KMS-11 (cell line): ENCODE data around the gene RNF214.

Source experiments
- H2AFZ ChIP-seq: fragments of 200-600 bp; sonication (generic); 2 replicates; pipeline ENCODE4 v1.6.1; 2016; ENCODE audit warnings: antibody characterized with exemption, mixed run types, low read depth
- H3K27ac ChIP-seq: fragments of 200-600 bp; sonication (generic); 2 replicates; pipeline ENCODE4 v1.6.1; 2016; ENCODE audit warnings: mild to moderate bottlenecking, mixed run types
- H3K27me3 ChIP-seq: fragments of 200-600 bp; sonication (generic); 2 replicates; pipeline ENCODE4 v1.6.1; 2017; ENCODE audit warnings: mild to moderate bottlenecking, low read depth, mixed run types, moderate library complexity; ENCODE audit not compliant: insufficient read depth
- H3K36me3 ChIP-seq: fragments of 200-600 bp; sonication (generic); 2 replicates; pipeline ENCODE4 v1.6.1; 2017; ENCODE audit warnings: mild to moderate bottlenecking, mixed run types; ENCODE audit not compliant: insufficient read depth
- H3K4me1 ChIP-seq: fragments of 200-600 bp; sonication (generic); 2 replicates; pipeline ENCODE4 v1.6.1; 2016; ENCODE audit warnings: mild to moderate bottlenecking, low read depth, mixed run types; ENCODE audit not compliant: poor library complexity, severe bottlenecking
- H3K4me2 ChIP-seq: fragments of 200-600 bp; sonication (generic); 2 replicates; pipeline ENCODE4 v1.7.0; 2016; ENCODE audit warnings: mild to moderate bottlenecking, mixed run types
- H3K4me3 ChIP-seq: fragments of 200-600 bp; sonication (generic); IDR thresholded peaks from 2 replicates; pipeline ENCODE4 v1.6.1; 2017; ENCODE audit warnings: low read depth, low read length, mixed read lengths; ENCODE audit not compliant: insufficient read depth
- H3K79me2 ChIP-seq: fragments of 200-600 bp; sonication (generic); 2 replicates; pipeline ENCODE4 v1.6.1; 2016; ENCODE audit warnings: low read depth, mixed run types; ENCODE audit not compliant: insufficient read depth
- H3K9ac ChIP-seq: fragments of 200-600 bp; sonication (generic); 2 replicates; pipeline ENCODE4 v1.6.1; 2016; ENCODE audit warnings: mild to moderate bottlenecking, mixed run types
- H4K20me1 ChIP-seq: fragments of 200-600 bp; sonication (generic); 2 replicates; pipeline ENCODE4 v1.6.1; 2016; ENCODE audit warnings: mild to moderate bottlenecking, mixed run types; ENCODE audit not compliant: insufficient read depth
- TF ChIP-seq, protein P1 (sequence below): fragments of 200-600 bp; sonication (generic); conservative IDR thresholded peaks from 2 replicates; pipeline ENCODE4 v1.6.1; 2017; ENCODE audit warnings: low read depth, mild to moderate bottlenecking, antibody characterized with exemption, low read length, moderate library complexity, mixed read lengths

The RNF214 gene

DNA sequence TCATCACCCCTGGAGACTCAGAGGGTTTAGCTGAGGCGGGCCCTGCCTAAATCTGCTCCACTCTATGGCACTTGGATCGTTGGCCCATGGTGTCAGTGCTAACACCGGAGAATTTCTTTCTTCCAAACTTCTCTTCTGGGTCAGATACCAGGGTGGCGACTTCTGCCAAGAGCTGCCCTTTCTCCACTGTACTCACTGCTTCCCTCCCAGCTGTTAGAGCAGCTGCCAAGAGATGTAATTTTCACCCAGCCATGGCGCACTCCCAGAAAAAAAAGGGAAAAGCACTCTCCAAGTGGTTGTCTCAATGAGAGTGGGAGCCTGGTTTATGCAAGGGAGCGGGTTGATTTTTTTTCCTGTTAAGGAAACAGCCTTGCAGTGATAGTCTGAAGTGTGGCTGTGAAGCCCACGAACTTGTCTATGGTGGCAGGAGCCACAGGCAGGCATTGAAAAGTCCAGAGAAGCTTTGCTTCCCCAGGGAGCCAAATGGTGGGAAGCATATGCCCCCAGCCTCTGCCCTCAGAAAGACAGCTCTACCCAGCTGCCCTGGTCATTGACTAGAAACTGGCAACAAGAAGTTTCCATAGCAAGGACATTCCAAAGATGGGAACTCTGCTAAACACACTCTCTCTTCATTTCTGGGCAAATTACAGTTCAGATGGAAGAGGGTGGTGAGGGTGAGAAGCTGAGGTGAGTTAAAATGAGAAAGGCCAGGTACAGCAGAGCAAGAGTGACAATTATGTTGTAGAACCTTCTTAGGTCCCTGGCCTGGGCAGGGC, 11.3 kb upstream of the RNF214 start:
- Histone ChIP-seq H3K36me3 (no peaks in the 10 kb centered on the region), H3K79me2 (no peaks in the 10 kb centered on the region), H3K4me2 (no peak overlapping the region), H3K27me3 (no peaks in the 10 kb centered on the region), H2AFZ (no peak overlapping the region), H4K20me1 (no peaks in the 10 kb centered on the region), H3K27ac (no peak overlapping the region), H3K9ac (no peak overlapping the region), H3K4me1 (no peaks in the 10 kb centered on the region), H3K4me3 (no peak overlapping the region)
- TF ChIP-seq, protein P1, sequence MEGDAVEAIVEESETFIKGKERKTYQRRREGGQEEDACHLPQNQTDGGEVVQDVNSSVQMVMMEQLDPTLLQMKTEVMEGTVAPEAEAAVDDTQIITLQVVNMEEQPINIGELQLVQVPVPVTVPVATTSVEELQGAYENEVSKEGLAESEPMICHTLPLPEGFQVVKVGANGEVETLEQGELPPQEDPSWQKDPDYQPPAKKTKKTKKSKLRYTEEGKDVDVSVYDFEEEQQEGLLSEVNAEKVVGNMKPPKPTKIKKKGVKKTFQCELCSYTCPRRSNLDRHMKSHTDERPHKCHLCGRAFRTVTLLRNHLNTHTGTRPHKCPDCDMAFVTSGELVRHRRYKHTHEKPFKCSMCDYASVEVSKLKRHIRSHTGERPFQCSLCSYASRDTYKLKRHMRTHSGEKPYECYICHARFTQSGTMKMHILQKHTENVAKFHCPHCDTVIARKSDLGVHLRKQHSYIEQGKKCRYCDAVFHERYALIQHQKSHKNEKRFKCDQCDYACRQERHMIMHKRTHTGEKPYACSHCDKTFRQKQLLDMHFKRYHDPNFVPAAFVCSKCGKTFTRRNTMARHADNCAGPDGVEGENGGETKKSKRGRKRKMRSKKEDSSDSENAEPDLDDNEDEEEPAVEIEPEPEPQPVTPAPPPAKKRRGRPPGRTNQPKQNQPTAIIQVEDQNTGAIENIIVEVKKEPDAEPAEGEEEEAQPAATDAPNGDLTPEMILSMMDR = no peak

DNA sequence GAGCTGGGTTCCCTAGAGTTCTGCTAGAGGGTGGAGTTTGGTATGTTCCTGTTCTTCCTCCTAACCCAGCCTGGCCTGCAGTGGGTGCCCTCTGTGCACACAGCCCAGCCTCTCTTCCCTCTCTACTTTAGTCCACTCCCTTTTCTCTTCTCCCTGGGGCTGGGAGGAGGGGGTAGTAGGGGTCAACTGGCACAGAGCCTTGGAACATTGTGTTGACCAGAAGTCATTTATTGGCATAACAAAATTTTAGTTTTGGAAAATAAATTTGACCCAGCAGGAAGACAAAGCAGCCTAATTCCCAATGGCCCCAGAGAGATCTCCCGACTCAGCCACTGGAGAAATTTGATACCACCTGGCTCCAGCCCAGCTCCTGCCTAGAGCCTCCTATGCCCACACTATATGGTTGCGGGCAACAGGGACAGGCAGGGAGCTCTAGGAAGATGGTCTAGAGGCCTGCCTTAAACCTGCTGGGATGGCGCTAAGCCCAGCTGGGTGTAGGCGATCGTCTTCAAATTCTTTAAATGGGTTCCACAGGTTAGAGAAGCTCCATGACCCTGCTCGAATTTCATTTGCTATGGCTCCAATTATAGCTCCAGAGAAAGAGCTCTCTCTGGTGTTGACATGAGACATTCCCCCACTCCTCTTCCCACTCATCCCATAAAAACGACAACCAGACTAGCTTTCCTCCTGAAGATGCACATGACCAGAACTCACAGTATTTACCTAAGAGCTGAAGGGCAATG, 10.5 kb upstream of the RNF214 start:
- Histone ChIP-seq H3K36me3 (no peaks in the 10 kb centered on the region), H2AFZ (no peak overlapping the region), H3K27me3 (no peaks in the 10 kb centered on the region), H3K27ac (no peak overlapping the region), H3K9ac (no peak overlapping the region), H3K4me1 (no peaks in the 10 kb centered on the region), H3K4me3 (no peak overlapping the region), H3K79me2 (no peaks in the 10 kb centered on the region), H3K4me2 (no peak overlapping the region), H4K20me1 (no peaks in the 10 kb centered on the region)
- TF ChIP-seq, protein P1 = no peak

DNA sequence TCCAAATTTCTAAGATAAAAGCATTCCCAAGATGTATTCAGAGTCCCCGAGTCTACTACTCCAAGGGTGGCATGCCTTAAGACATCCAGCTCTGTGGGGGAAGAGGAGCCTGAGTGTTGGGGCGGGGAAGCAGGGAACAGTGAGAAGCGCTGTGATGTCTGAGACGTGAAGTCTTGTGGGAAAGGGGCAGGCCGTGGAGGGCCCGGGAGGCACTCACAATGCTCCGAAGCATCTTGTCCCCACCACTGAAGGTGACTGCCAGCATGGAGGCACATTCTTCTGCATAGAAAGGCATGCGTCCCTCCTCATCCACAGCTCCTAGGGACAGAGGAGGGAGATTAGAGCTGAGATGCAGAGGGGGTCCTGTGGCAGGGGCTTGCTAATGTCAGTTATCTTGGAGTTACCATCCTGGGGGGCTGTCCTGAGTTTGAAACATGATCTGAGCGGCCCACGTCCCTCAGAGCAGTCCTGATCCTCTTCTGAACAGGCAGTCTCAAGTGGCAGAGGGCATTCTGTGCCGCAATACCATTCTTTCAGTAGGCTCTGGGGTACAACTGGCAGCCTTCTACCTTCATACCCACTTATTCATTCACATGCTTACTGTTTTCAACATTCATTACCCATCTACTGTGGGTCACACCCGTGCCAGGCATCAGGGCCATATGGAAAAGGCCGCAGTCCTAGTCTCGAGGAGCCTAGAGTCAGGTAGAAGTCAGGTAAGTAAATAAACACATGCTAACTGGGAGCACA, 9.3 kb upstream of the RNF214 start:
- Histone ChIP-seq H3K4me1 (no peaks in the 10 kb centered on the region), H3K4me2 (no peak overlapping the region), H3K27ac (no peak overlapping the region), H3K4me3 (no peak overlapping the region), H3K36me3 (no peaks in the 10 kb centered on the region), H2AFZ (no peak overlapping the region), H4K20me1 (no peaks in the 10 kb centered on the region), H3K9ac (no peak overlapping the region), H3K27me3 (no peaks in the 10 kb centered on the region), H3K79me2 (no peaks in the 10 kb centered on the region)
- TF ChIP-seq, protein P1 = no peak

DNA sequence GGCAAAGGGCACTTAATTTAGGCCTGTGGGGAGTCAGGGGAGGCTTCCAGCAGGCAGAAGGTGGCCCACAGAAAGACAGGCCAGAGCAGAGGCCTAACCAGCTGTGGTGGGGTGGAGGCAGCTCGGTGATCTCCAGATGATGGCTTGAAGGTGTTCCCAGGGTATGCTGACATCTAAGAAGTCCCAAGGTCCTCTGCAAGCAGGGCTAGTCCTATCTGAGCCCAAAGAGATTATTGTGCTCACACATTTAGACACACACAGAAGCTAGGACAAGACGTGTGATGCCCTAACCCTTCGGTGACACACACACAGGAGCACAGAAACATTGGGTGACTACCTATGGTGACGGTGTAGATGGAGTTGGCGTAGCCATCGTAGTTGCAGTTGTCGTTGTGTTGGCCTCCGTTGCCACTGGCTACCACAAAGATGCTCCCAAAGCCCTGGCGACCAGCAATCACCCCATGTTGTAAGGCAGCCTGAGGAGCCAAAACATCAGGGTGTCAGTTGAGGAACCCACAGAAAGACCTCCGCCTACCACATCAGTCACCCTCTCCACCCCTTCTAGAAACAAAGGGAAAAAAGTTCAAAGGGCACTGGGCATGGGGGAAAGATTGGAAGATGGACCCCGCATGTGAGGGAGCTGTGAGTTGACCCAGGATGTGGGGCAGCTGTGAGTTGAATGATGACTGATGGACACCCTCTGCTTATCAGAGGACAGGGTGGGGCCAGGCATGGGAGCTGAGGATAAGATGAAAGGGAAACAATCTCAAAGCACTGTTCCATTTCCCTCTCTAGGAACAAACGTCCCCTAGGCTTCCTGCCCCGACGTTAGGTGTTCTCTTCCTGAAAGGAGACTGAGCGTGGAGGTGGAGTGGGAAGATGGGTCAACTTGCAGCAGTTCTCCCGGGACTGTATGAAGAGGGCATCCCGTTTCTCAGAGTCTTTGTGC, 8.5 kb upstream of the RNF214 start:
- Histone ChIP-seq H4K20me1 (no peaks in the 10 kb centered on the region), H3K4me2 (no peak overlapping the region), H3K9ac (no peak overlapping the region), H3K4me3 (no peak overlapping the region), H3K27me3 (no peaks in the 10 kb centered on the region), H3K27ac (no peak overlapping the region), H3K79me2 (no peaks in the 10 kb centered on the region), H3K4me1 (no peaks in the 10 kb centered on the region), H2AFZ (no peak overlapping the region), H3K36me3 (no peaks in the 10 kb centered on the region)
- TF ChIP-seq, protein P1 = no peak
